ENCODE data around the gene COL27A1.
"Not testable (repeated sequence)": the region's sequence is repeated elsewhere in the genome, so short reads cannot be mapped to it uniquely, and the experiment has no call there.

COL27A1 gene

DNA sequence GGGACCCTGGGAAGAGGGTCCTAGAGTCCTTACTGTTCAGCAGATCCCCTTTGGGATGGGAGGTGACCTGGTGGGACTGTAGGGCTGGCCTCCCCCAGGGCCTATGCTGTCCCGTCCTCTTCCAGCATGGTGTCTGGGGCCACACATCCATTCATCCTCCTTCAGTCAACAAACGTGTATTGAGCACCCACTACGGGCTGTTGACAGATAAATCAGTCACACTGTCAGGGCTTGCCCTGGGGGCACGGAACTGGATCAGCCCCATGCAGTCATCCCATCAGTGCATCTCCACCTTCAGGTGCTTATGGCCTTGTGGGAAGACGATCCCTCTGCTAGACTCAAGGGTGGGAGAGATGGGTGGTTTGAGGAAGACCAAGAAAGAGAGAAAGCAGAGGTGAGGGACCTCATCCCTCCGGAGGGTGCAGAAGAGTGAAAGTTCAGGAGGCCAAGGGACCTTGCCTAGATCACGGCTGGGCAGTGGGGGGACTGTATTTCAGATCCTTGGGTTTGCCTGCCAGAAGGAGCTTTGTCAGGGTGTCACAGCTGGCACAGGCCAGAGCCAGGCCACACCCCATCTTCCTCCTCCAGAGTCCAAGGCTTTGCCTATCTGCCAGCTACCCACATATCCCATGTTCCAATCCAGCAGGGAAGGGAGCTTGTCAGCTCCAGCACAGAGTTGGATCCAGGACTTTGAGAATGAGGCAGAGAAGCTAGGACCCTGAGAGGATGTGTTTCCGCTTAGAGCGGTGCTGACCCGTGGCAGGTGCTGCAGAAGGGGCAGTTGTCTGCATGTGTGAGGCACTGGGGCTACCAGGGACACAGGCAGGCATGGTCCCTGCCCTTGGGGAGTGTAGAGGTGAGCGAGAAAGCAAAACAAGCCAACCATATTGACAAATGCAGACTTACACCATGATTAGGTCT is 30.5 kb downstream of the COL27A1 start:
- DNase-seq: no peak

- no peak for DNase-seq
These were observed 31.4 kb downstream of the COL27A1 start for GRCh38 chr9:114186605-114187289.

- no peak for DNase-seq
These were observed 32.5 kb downstream of the COL27A1 start for GRCh38 chr9:114187827-114188226.

DNA sequence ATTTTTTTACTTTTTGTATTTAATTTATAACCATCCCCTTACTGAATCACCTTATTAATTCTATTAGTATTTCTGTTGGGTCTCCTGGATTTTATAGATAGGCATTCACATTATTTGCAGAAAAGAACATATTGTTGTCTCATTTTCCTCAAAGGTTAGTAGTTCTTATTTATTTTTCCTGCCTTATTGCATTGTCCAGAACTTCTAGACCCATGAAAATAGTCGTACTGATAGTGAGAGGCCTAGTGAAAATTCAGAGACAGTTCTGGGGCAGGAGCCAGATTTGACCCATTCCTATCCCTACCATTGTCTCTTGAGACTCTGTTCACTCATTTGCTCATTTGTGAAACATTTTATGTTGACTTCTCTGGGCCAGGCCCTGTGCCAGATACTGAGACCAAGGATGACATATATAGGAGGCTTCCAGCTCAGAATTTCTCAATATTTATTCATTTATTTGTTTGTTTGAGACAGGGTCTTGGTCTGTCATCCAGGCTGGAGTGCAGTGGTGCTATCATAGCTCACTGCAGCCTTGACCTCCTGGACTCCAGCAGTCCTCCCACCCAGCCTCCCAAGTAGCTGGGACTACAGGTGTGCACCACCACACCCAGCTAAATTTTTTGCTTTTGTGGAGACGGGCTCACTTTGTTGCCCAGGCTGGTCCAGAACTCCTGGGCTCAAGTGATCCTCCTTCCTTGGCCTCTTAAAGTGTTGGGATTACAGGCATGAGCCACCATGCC is 34.7 kb downstream of the COL27A1 start:
- DNase-seq: no peak

GRCh38 chr9:114190563-114190905 is 35.2 kb downstream of the COL27A1 start:
- DNase-seq: no peak

DNA sequence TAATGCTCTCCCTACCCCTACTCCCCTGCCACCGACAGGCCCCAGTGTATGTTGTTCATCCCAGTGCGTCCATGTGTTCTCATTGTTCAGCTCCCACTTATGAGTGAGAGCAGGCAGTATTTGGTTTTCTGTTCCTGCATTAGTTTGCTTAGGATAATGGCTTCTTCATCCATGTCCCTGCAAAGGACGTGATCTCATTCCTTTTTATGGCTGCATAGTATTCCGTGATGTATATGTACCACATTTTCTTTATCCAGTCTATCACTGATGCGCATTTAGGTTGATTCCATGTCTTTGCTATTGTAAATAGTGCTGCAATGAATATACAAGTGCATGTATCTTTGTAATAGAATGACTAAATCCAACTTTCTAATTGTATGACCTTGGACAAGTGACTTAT is 36.1 kb downstream of the COL27A1 start:
- DNase-seq: not testable (repeated sequence)

DNA sequence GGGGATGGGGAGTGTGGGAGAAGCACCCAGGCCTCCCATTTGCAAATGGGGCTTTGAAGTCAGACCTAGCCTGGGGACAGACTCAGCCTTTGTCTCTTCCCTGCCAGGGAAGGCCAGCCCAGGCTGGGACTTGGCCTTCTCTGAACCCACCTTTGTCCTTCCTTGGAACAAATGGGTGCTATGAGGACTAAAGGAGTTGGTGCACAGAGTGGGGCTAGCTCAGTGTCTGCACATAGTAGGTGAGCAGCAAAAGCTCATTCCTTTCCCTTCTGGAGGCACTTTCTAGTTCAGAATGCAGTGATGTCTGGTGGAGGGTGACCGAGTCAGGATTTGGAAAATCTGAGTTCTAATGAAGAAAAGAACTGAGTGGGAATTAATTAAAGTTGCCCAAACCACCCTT is 37.2 kb downstream of the COL27A1 start:
- DNase-seq: no peak

GRCh38 chr9:114193090-114193489 is 37.8 kb downstream of the COL27A1 start:
- DNase-seq: no peak

- DNase-seq: no peak
These were observed 40.8 kb downstream of the COL27A1 start for GRCh38 chr9:114196117-114196516.

DNA sequence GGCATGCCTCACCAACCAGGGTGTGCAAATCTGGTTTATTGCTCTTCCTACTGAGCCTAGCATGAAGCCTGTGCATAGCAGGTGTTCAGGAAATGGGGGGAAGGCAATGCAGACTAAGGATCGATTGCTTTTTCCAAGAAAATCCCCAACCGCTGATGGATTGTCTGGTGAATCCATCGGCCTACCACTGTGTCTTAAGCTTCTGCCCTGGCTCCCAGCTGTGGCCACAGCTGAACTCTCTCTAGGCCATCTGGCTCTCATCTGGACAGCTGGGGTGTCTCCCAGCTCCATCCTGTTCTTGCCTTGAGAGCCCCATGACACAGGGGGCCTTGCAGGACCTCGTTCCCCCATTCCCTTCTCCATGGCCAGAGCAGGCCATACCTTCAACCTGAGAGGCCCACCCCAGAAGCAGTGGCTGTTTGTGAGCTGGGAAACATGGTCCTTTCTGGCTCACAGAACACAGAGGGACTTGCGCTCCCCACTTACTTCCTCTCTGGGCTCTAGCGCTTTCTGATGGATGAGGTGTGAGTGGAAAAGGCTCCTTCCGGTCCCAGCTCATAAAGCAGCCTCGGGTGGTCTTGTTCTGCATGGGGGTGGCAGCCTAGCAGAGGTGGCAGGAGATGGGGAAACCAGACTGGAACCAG is 41.8 kb downstream of the COL27A1 start:
- DNase-seq: no peak

GRCh38 chr9:114198249-114199040 is 43.1 kb downstream of the COL27A1 start:
- DNase-seq: no peak

- no peak for DNase-seq
These were observed 45.5 kb downstream of the COL27A1 start for GRCh38 chr9:114200721-114201300.

- no peak for DNase-seq
These were observed 47.1 kb downstream of the COL27A1 start for GRCh38 chr9:114202396-114202795.

- DNase-seq: no peak
These were observed 47.5 kb downstream of the COL27A1 start for GRCh38 chr9:114202849-114203248.

GRCh38 chr9:114203410-114204140 is 48.2 kb downstream of the COL27A1 start:
- DNase-seq: no peak

GRCh38 chr9:114204265-114204664 is 48.9 kb downstream of the COL27A1 start:
- DNase-seq: no peak

DNA sequence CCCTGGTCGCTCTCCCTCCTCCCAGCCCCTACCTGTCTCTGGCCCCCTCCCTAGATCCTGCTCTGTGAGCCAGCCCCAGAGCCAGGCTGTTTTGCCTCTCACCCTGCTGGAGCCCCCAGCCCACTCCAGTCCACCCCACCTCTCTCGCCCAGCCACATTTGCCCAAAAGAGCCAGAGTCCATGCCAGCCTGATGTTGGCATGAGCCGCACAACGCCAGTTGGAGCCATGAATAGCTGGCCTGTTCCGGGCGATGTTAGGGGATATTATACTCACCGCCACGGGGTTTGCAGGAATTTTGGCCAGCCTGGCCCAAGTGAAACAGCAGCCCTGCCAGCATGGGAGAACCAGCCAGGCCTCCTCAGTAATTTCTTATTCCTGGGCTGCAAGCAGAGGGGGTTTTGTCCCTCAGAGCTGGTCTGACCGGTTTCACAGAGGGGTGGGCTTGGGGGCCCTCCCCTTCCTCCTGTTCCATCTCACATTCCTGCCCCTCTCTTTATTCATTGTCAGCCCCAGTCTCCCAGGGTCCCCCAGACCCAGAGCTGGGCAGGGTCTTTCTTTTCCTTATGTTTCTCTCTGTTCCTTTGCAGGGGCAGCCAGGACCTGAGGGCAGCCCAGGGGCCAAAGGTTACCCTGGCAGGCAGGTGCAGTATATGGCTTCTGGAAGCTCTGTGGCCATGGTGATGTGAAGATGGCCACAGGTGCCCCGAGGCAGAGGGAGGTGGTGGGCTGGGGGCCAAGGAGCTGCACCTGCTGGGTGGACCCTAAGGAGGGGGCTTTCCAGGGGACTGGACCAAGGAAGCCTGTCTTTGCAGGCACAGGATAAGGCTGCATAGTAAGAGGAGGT is 50.1 kb downstream of the COL27A1 start:
- DNase-seq: no peak

DNA sequence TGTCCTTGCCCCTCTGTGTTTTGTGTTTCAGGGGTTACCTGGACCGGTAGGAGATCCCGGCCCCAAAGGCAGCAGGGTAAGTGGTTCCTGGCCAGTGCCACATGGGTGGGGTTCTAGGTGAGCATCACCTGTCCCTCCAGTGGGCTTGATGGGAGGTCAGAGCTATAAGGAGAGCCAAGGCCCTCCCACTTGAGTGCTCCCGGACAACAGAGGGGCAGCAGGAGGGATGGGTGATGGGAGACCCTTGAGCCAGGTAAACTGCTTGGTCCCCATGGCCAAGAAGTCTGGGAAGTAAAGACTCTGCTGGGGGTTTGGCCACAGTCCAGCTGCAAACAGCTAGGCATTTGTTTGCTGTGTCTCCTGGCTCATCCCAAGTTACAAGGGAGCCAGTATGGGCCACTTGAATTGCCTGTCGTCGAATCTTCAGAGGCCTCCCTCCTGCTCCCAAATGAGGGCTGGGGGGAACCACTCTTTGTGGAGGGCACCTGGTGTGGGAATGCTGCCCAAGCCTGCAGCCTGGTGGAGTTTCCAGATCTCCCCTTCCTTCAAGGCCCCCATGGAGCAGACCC is 51.0 kb downstream of the COL27A1 start:
- DNase-seq: no peak

DNA sequence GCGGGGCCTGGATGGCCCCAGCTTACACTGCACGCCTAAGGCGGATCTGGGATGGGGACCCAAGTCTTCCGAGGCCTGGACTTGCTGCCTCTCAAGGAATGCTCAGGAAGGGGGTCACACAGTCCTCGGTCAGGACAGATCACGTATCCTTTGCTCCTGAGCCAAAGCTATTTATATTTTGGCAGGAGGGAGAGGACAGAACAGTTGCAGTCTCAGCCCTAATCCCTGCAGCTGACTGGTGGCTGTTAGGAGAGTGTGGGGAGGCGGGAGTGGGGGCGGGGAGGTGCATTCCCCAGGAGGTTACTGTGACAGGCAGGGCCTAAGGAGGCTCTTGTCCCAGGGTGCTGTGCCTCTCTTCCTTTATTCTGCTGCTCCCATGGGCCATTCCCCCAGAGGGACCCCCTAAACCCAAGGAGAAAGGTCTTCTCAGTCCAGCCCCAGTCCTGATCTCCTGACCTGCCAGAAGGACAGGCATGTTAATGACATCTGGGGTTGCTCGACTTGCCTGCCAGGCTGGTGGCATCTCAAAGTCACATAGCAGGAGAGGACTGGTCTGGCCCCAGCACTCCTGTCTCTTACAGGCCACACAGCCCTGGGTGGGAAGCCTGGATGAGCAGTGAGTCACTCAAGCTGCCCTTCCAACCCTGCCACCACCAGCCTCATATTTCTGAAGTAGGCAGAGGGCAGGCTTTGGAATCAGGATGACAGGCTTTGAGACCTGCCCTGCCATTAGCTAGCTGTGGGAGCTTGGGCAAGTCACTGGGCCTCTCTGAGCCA is 51.9 kb downstream of the COL27A1 start:
- DNase-seq: no peak
